HG02884 (cell line): ENCODE measurements around the gene ADGRV1.
"Not testable (repeated sequence)": the region's sequence is repeated elsewhere in the genome, so short reads cannot be mapped to it uniquely, and the experiment has no call there.

ENCODE experiments used
- ATAC-seq: cut with Tn5 transposase; IDR thresholded peaks from one replicate; pipeline ENCODE4 v1.9.1; 2021; ENCODE audit warnings: mild to moderate bottlenecking, moderate library complexity; ENCODE audit not compliant: unreplicated experiment

ADGRV1 gene

DNA sequence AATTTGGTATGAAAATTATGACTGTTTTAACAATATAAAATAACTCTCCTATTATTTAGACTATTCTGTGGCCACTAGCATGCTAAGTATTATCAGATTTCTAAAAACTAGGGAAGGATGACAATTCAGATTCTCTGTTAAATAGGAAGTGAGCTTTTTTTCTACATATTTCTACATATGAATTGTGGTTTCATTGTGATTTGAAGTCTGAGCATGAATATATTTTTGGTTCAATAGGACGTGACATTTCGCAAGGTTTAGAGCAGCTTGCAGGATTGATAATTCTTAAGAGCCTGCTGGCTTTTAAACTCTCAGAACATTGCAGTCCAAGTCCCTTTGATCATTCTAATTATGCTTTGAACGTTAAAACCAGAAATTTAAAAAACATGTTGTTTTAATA is 82.9 kb downstream of the ADGRV1 start:
- ATAC-seq = no peak

DNA sequence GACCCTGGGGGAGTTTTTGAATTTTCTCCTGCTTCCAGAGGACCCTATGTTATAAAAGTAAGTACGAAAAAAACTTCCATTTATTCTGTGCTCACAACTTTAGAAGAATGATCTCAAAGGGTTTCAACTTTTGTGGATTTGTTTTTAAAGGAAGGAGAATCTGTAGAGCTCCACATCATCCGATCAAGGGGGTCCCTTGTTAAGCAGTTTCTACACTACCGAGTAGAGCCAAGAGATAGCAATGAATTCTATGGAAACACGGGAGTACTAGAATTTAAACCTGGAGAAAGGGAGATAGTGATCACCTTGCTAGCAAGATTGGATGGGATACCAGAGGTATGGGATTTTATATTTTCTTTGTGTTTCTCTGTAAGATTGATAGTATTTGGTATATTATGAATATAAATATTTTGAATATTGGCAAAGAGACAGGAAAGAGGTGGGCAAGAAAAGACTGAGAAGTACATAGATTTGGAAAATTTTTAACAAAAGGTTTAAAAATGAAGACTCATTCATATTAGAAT is 84.2 kb downstream of the ADGRV1 start:
- ATAC-seq = no peak

DNA sequence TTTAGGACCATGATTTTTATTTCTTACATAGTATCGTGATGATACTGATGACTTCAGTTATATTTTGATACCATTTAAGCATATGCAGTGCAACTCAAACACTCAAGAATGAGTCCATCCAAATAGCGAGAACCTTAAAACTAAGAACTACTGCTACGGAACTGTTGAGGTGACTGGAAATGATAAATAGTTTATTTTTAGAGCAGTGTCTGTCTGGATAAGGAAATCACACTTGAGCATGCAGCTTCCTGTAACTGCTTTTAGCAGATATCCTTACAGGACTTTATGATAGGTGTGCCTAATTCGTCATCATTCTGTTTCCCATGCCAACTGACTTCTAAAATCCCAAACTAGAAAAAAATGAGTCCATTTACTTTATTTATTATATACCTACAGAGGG is 85.5 kb downstream of the ADGRV1 start:
- ATAC-seq = no peak

DNA sequence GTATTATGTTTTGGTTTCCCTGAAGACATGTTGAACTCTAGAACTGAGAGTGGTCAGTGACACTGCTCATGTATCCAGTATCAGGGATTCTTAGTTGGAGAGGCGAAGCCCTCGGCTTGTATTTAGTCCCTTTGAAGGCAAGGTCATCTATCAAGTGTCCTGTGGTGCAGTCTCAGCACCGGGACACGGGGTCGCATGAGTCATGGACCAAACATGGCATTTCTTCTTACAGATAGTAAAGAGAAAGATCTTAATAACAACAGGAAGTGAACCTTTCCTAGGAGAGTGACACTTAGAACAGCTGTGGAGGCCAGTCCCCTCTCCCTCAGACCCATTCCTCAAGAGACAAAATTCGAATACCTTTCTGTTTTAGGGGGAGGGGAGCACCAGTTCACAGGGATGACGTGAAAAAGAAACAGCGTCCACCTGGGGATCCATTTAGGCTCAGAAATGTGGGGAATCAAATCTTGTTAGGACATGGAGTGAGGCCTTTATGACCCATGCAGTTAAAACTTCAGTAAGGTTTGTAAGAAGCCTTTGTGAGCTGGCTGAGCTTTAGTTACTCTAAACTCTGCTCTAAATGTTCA is 86.5 kb downstream of the ADGRV1 start:
- no peak for ATAC-seq

DNA sequence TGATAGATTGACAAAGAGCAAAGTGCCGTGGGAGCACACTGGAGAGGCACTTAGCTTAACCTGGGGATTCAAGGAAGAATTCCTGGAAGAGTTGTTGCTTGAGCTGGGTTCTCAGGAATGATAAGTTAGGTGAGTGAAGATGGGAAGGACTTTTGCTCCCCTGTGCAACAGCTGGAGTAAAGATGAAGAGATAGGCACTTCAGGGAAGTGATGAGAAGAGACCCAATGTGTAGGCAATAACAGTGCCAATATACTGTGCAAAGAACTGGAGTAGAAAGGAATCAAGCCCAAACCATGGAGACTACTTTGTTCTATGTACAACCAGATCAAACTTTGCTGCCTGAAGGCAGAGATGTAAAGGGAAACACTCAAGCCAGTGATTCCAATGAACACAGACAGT is 92.2 kb downstream of the ADGRV1 start:
- no peak for ATAC-seq

DNA sequence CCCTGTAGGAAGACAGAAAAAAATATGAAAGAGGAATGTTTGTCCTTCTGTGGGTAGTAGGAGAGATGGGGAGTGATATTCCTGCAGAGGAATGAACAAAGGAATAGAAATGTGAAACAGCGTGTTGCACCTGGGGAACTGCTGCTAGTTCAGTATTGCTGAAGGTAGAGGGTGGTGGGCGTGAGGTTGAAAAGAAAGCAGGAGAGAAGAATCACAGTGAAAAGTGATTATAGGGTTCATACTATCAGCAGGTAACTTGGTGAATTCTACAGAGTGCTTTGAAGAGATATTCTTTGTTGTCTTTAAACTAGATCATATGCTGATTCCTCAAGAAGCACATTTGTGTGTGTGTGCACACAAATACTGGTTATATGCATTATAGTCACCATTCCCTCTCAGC is 95.6 kb downstream of the ADGRV1 start:
- ATAC-seq = no peak

DNA sequence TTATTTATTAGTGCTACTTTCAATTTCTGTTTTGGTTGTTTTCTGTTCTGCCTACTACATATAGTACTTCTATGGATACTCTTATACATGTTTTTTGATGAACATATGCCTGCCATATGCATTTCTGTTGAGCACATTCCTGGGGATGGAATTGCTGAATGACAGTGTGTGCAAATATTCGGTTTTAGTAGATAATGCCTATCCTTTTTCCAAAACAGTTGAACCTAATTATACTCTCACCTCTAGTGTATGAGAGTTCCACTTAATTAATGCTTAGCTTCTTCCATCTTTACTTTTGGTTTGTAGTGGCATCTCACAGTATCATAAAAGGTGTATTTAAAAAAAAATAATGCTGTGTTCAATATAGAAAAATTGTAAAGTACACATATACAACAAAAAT is 96.8 kb downstream of the ADGRV1 start:
- ATAC-seq = no peak

DNA sequence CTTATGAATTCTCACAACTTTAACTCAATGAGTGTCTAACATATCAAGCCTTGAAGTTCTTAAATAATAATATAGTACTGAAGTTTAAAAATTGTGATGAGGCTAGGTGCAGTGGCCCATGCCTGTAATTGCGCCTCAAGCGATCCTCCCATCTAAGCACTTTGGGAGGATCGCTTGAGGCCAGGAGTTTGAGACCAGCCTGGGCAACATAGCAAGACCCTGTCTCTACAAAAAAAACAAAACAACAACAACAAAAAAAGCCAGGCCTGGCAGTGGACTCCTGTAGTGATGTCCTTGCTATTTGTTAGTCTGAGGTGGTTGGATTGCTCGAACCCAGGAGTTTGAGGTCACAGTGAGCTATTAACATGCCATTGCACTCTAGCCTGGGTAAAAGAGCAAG is 98.4 kb downstream of the ADGRV1 start:
- ATAC-seq = no peak

DNA sequence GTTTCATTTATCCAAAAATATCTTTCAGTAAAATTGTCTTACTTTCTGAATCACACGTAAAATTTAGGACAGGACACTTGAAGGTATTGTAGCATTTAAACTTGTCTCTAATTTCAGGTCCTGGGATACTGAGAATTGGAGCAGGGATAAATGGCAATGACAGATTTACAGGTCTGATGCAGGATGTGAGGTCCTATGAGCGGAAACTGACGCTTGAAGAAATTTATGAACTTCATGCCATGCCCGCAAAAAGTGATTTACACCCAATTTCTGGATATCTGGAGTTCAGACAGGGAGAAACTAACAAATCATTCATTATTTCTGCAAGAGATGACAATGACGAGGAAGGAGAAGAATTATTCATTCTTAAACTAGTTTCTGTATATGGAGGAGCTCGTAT is 99.2 kb downstream of the ADGRV1 start:
- ATAC-seq = no peak

DNA sequence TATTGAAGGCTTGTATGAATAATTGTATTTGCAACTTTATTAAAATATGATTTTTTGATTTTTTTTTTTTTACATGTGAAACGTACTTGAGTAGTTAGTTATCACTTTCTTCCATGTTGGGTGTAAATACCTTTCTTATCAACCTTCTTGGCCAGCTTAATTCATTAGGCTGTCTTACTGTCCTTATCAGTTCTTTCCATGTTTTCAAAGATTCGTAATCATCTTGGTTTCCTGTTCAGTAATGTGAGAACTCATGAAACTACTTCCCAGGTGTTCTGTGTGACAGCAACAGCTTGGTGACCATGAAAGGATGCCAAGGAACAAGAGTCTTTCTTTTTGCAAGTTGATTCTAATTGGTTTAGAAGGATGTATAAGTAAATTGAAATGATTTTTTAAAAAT is 100.0 kb downstream of the ADGRV1 start:
- no peak for ATAC-seq

DNA sequence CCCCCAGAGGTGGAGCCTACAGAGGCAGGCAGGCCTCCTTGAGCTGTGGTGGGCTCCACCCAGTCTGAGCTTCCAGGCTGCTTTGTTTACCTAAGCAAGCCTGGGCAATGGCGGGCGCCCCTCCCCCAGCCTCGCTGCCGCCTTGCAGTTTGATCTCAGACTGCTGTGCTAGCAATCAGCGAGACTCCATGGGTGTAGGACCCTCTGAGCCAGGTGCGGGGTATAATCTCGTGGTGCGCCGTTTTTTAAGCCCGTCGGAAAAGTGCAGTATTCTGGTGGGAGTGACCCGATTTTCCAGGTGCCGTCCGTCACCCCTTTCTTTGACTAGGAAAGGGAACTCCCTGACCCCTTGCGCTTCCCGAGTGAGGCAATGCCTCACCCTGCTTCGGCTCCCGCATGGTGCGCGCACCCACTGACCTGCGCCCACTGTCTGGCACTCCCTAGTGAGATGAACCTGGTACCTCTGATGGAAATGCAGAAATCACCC is 109.5 kb downstream of the ADGRV1 start:
- not testable (repeated sequence) for ATAC-seq

DNA sequence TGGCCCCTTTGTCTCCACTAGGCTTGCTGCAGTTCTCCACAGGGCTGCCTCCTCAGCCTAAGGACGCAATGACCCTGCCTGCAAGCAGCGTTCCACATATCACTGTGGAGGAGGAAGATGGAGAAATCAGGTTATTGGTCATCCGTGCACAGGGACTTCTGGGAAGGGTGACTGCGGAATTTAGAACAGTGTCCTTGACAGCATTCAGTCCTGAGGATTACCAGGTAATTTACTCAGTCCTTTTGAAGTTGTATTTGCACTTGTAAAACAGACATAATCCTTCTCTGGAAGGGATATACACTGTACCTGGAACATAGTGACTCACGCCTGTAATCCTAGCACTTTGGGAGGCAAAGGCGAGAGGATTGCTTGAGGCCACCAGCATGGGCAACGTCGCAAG is 116.6 kb downstream of the ADGRV1 start:
- no peak for ATAC-seq

DNA sequence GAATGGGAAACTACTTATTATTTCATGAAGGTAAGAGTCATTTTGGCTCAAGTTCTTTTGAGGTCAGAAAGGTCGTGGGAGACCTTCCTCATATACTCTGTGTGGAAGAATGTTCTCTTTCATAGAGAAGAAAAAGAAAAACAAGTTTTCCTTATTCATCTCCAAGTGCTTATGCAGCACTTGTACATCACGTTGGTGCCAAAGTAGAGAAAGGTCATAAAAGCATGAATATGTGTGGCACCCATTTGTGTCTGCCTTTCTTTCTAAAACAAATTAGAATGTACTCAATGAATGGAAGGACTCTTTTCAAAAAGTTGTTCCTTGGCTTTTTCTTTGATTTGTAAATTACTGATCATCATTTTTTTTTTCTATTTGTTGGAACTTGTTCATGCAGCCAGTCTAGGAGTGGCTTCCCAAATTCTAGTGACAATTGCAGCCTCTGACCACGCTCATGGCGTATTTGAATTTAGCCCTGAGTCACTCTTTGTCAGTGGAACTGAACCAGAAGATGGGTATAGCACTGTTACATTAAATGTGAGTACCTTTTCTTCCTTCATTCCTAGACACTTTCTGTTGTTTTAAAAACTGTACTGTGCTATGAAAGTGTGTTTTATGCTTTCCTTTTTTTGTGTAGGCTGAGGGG is 122.4 kb downstream of the ADGRV1 start:
- ATAC-seq = no peak

DNA sequence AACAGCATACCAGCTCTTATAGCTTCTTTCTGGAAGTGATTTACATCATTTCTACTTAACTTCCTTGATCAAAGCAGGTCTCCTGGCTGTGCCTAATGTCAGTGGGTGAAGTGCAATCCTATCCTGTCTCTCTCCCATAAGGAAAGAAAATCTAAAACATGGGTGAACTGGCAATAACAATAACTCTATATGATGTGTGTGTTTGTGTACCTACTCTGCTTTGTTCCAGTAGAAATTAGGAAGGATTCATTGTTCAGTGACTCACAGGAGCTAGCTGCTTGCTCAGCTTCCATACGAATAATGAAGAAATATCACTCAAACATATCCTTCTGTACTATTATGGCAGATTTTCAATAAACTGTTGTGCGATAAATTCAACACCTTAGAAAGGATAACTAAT is 123.7 kb downstream of the ADGRV1 start:
- ATAC-seq = no peak

DNA sequence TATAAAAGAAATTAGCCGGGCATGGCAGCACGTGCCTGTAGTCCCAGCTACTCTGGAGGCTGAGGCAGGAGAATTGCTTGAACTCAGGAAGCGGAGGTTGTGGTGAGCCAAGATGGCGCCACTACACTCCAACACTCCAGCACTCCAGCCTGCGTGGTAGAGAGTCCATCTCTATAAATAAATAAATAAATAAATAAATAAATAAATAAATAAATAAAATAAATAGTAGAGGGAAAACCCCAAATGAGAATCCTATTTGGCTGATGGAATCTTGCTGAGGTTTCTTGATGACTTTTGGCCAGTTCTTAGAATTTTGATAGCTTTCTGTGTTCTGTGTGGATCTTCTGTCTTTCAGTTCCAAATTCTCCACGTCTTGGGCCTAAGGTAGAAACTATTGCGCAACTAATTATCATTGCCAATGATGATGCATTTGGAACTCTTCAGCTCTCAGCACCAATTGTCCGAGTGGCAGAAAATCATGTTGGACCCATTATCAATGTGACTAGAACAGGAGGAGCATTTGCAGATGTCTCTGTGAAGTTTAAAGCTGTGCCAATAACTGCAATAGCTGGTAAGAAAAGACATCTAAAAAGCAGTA is 126.9 kb downstream of the ADGRV1 start:
- ATAC-seq = no peak

DNA sequence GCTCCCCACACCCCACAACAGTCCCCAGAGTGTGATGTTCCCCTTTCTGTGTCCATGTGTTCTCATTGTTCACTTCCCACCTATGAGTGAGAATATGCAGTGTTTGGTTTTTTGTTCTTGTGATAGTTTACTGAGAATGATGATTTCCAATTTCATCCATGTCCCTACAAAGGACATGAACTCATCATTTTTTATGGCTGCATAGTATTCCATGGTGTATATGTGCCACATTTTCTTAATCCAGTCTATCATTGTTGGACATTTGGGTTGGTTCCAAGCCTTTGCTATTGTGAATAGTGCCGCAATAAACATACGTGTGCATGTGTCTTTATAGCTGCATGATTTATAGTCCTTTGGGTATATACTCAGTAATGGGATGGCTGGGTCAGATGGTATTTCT is 127.8 kb downstream of the ADGRV1 start:
- not testable (repeated sequence) for ATAC-seq

DNA sequence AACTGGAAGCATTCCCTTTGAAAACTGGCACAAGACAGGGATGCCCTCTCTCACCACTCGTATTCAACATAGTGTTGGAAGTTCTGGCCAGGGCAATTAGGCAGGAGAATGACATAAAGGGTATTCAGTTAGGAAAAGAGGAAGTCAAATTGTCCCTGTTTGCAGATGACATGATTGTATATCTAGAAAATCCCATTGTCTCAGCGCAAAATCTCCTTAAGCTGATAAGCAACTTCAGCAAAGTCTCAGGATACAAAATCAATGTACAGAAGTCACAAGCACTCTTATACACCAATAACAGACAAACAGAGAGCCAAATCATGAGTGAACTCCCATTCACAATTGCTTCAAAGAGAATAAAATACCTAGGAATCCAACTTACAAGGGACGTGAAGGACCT is 128.9 kb downstream of the ADGRV1 start:
- ATAC-seq = not testable (repeated sequence)

DNA sequence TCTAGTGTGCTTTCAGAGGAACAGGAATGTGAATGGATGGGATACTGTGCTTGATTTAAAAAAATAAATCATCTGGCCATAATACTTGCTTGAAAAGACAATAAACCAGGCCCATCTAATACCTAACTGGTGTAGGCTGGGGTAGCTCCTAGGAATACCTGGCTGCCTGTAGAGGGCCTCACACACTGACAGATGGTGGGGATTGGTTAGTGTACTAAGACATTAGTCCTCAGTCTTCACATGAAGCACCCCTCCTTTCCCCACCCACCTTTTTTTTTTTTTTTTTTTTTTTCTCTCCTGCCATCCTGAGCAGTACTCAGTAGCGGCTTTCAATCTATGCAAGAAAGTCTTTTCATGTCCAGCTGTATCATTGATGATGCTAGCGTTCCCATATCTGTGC is 130.5 kb downstream of the ADGRV1 start:
- no peak for ATAC-seq

DNA sequence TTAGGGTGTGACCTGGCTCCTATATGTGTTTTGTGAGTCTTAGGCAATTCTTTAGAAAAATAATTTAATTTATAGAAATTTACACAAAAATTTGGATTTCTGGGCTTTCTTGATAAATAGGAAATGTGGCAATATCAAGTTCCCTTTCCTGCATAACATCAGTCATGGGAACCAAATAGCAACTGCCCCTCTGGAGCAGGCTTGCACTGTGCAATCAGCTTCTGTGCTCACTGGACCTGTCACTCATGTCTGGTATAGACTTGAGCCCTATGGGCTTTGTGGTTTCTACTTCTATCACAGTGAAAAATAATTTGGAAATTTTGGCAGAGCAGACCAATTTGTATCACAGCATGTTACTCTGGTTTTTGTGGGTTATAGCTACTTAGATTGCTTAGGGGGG is 131.7 kb downstream of the ADGRV1 start:
- no peak for ATAC-seq

DNA sequence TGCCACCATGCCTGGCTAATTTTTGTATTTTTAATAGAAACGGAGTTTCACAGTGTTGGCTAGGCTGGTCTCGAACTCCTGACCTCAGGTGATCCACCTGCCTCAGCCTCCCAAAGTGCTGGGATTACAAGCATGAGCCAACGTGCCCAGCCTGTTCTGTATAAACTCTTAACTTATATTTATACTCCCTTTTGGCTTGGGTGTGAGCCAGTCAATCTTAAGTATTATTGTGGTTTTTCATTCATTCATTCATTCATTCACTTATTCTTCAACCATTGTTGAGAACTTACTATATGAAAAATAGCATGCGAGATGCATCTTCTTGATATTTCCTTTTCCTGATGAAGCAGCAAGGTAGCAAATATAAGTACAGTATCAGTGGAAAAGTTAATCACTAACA is 132.9 kb downstream of the ADGRV1 start:
- no peak for ATAC-seq

DNA sequence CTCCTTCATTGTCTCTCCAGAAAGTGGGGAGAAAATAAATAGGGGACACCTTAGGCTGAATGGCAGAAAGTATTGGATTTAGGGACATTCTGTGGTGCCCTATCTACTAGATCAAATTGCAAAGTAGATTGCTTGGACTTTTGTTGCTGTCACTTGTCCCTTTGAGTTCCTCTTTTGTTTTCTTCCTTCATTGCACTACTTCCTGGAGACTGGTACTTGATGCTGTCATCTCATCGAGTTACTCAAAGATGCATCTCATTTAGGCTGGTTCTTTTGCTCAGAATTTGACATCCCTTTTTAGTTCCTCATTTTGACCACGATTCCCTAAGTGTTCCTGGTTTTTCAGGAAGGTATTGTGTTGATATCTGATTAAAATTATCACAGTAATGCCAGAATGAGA is 137.6 kb downstream of the ADGRV1 start:
- no peak for ATAC-seq

DNA sequence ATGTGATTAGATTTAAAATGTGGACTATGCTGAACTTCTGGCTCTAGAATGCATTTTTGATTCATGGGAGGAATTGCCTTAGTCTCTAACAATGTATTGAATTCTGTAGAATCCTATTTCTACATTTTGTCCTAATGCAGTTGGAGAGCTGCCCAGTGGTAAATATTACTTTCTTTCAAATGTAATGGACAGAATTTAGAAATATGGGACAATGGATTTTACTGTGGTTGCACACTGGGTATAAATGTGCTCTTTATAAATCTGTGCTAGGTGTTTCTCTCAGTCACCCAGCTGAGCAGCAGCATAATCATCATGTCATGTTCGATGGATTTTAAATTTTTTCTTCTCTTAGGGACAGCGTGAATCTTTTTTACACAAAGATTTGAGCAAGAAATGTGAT is 141.7 kb downstream of the ADGRV1 start:
- ATAC-seq = no peak
